MM.1S (cell line): ENCODE measurements around the gene TMEM150B.

Source experiments
- DNase-seq: peaks from one replicate; pipeline ENCODE4 v3.0.0-alpha.2; 2015
- H2AFZ ChIP-seq: fragments of 300-600 bp; sonication (generic); 2 replicates; pipeline ENCODE4 v1.6.0; 2016; ENCODE audit warnings: antibody characterized with exemption, low read length
- H3F3A ChIP-seq: fragments of 300-600 bp; sonication (generic); 2 replicates; pipeline ENCODE4 v1.6.1; 2016; ENCODE audit warnings: mild to moderate bottlenecking, antibody characterized with exemption, low read length, moderate library complexity, mixed read lengths; ENCODE audit not compliant: insufficient read depth
- H3K27ac ChIP-seq: fragments of 300-600 bp; sonication (generic); 2 replicates; pipeline ENCODE4 v1.5.1; 2016; ENCODE audit warnings: mild to moderate bottlenecking, low read length
- H3K27me3 ChIP-seq: fragments of 300-600 bp; sonication (generic); replicated peaks from 2 replicates; pipeline ENCODE4 v1.6.0; 2016; ENCODE audit warnings: low read length; ENCODE audit not compliant: insufficient read depth
- H3K36me3 ChIP-seq: fragments of 300-600 bp; sonication (generic); replicated peaks from 2 replicates; pipeline ENCODE4 v1.6.1; 2016; ENCODE audit warnings: mild to moderate bottlenecking, low read length, mixed read lengths; ENCODE audit not compliant: insufficient read depth
- H3K4me1 ChIP-seq: fragments of 300-600 bp; sonication (generic); 2 replicates; pipeline ENCODE4 v1.6.1; 2016; ENCODE audit warnings: low read length, mixed read lengths
- H3K4me2 ChIP-seq: fragments of 300-600 bp; sonication (generic); 2 replicates; pipeline ENCODE4 v1.6.0; 2016; ENCODE audit warnings: low read depth, low read length
- H3K4me3 ChIP-seq: fragments of 300-600 bp; sonication (generic); 2 replicates; pipeline ENCODE4 v1.5.1; 2016; ENCODE audit warnings: low read length, mixed read lengths
- H3K79me2 ChIP-seq: fragments of 300-600 bp; sonication (generic); 2 replicates; pipeline ENCODE4 v1.6.1; 2016; ENCODE audit warnings: mixed run types, low read length, mixed read lengths
- H3K9ac ChIP-seq: fragments of 300-600 bp; sonication (generic); 2 replicates; pipeline ENCODE4 v1.6.1; 2016; ENCODE audit warnings: low read length, mixed read lengths
- H3K9me2 ChIP-seq: fragments of 300-600 bp; sonication (generic); replicated peaks from 2 replicates; pipeline ENCODE4 v1.6.1; 2016; ENCODE audit warnings: mild to moderate bottlenecking, low read length, mixed read lengths; ENCODE audit not compliant: insufficient read depth
- H3K9me3 ChIP-seq: fragments of 300-600 bp; sonication (generic); replicated peaks from 2 replicates; pipeline ENCODE4 v1.6.1; 2016; ENCODE audit warnings: mild to moderate bottlenecking, low read length, mixed read lengths; ENCODE audit not compliant: insufficient read depth
- H4K20me1 ChIP-seq: fragments of 300-600 bp; sonication (generic); 2 replicates; pipeline ENCODE4 v1.6.1; 2016; ENCODE audit warnings: mild to moderate bottlenecking, low read length, moderate library complexity, mixed read lengths; ENCODE audit not compliant: insufficient read depth
- CTCF ChIP-seq: fragments of 300-600 bp; sonication (generic); IDR thresholded peaks from 2 replicates; pipeline ENCODE4 v1.5.1; 2016; ENCODE audit warnings: antibody characterized with exemption, low read length, mixed read lengths
- EZH2 ChIP-seq: fragments of 300-600 bp; sonication (generic); optimal IDR thresholded peaks from 2 replicates; pipeline ENCODE3; 2017; ENCODE audit warnings: low read depth, mild to moderate bottlenecking, antibody characterized with exemption, low read length, mixed read lengths
- EZH2phosphoT487 ChIP-seq: fragments of 300-600 bp; sonication (generic); IDR thresholded peaks from 2 replicates; pipeline ENCODE4 v1.6.1; 2018; ENCODE audit warnings: antibody characterized with exemption, low read length

The TMEM150B gene

DNA sequence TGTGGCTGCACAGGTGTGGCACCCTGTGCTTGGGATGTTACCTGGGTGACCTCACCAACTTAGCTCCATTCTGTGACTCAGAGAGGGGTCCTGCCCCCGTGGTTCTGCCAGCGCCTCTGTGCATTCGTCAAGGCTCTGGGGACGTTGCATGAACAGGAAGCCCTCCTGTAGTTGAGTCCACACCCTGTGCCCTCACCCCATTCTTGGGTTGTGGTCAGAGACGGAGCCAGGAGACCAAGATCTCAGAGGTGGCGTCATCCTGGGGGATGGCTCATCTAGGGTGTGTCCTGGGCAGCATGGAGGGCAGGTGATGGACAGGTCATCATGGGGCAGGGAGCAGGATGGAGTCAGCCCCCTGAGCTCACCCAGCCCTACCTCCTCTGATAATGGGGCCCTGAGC lies 26.9 kb upstream of the TMEM150B start:
- TF ChIP-seq EZH2, result no peak
- TF ChIP-seq CTCF, result no peak
- TF ChIP-seq EZH2phosphoT487, result no peak
- Histone ChIP-seq H3K79me2 (no peaks in the 10 kb centered on the region), H3K36me3 (no peaks in the 10 kb centered on the region), H2AFZ (no peak overlapping the region), H3K9me3 (no peaks in the 10 kb centered on the region), H3K9ac (no peak overlapping the region), H3K9me2 (no peaks in the 10 kb centered on the region), H3K4me3 (no peak overlapping the region), H3F3A (no peaks in the 10 kb centered on the region; the same call in 1 of the 2 replicates), H4K20me1 (no peaks in the 10 kb centered on the region), H3K27ac (no peak overlapping the region), H3K4me1 (no peaks in the 10 kb centered on the region), H3K27me3 (peaks cover 60% of the 10 kb centered on the region), H3K4me2 (no peak overlapping the region)
- no peak for DNase-seq

GRCh38 chr19:55350620-55351315 lies 25.6 kb upstream of the TMEM150B start:
- no peak overlapping the region for H3K4me3 ChIP-seq
- H3F3A ChIP-seq, result no peaks in the 10 kb centered on the region; the same call in 1 of the 2 replicates
- no peak overlapping the region for H3K9ac ChIP-seq
- no peaks in the 10 kb centered on the region for H3K9me3 ChIP-seq
- DNase-seq, result no peak
- no peaks in the 10 kb centered on the region for H3K9me2 ChIP-seq
- H3K4me2 ChIP-seq, result no peak overlapping the region
- H3K4me1 ChIP-seq, result no peaks in the 10 kb centered on the region
- H3K36me3 ChIP-seq, result no peaks in the 10 kb centered on the region
- TF ChIP-seq EZH2phosphoT487 (no peak), EZH2 (no peak), CTCF (no peak)
- H4K20me1 ChIP-seq, result no peaks in the 10 kb centered on the region
- H2AFZ ChIP-seq, result no peak overlapping the region
- H3K27me3 ChIP-seq, result peaks cover 48% of the 10 kb centered on the region
- H3K27ac ChIP-seq, result no peak overlapping the region
- no peaks in the 10 kb centered on the region for H3K79me2 ChIP-seq

GRCh38 chr19:55348317-55349034 lies 23.3 kb upstream of the TMEM150B start:
- no peak overlapping the region for H3K9ac ChIP-seq

More at GRCh38 chr19:55348317-55349034, 23.3 kb upstream of the TMEM150B start:
- Histone ChIP-seq H3K36me3 (no peaks in the 10 kb centered on the region), H3K9me3 (no peaks in the 10 kb centered on the region), H3K4me2 (no peak overlapping the region), H3K27ac (no peak overlapping the region), H3K4me3 (no peak overlapping the region), H3F3A (no peaks in the 10 kb centered on the region; the same call in 1 of the 2 replicates), H3K27me3 (peaks cover 29% of the 10 kb centered on the region), H4K20me1 (no peaks in the 10 kb centered on the region), H3K4me1 (no peaks in the 10 kb centered on the region), H3K9me2 (no peaks in the 10 kb centered on the region), H3K79me2 (no peaks in the 10 kb centered on the region), H2AFZ (no peak overlapping the region)
- TF ChIP-seq EZH2 (no peak), CTCF (no peak), EZH2phosphoT487 (no peak)
- DNase-seq, result no peak
